Mammary epithelial cell (primary cell): ENCODE measurements around the gene JMJD8.

ENCODE experiments used
- CTCF ChIP-seq, 2 donors: IDR thresholded peaks in 1 of 2; conservative IDR thresholded peaks in 1 of 2; 2 replicates each; pipeline ENCODE4 v1.5.1; 2011 to 2012; ENCODE audit warnings: inconsistent platforms in 2 of 2, low read length in 2 of 2, mild to moderate bottlenecking in 2 of 2, control low read depth in 1 of 2, low read depth in 1 of 2; ENCODE audit not compliant: insufficient read depth in 1 of 2; ENCODE audit errors: extremely low read depth in 1 of 2
- EZH2 ChIP-seq: IDR thresholded peaks from 2 replicates; pipeline ENCODE4 v1.6.1; 2012; ENCODE audit warnings: low read length, inconsistent platforms, borderline replicate concordance

GRCh38 chr16:692356-693108, 8.4 kb upstream of the JMJD8 start:
- no peak for TF ChIP-seq CTCF (conservative IDR thresholded peaks at IDR 0.05 in 1 of 2, IDR thresholded peaks at IDR 0.05 in 1 of 2; ENCODE audit: extremely low read depth in 1 of 2, insufficient read depth in 1 of 2, low read depth in 1 of 2, low read length in 2 of 2)
- TF ChIP-seq EZH2 = no peak
